ENCODE measurements around the gene TAF1B.

- TF ChIP-seq FOXM1 (IDR thresholded peaks at IDR 0.05; ENCODE audit: borderline replicate concordance, low read depth) (no peak), USF1 (IDR thresholded peaks at IDR 0.05) (no peak), EGR1 (IDR thresholded peaks at IDR 0.05) (no peak), YY1 (IDR thresholded peaks at IDR 0.05; ENCODE audit: low read depth) (no peak), MAX (IDR thresholded peaks at IDR 0.05) (no peak), EP300 (IDR thresholded peaks at IDR 0.05; ENCODE audit: borderline replicate concordance) (no peak), TAF1 (IDR thresholded peaks at IDR 0.05; ENCODE audit: low read depth) (no peak), RAD21 (IDR thresholded peaks at IDR 0.05; ENCODE audit: low read depth) (no peak), CREB1 (IDR thresholded peaks at IDR 0.05; ENCODE audit: low read depth) (no peak)
Measured at GRCh38 chr2:9808334-9809063, 34.8 kb upstream of the TAF1B start.

Measured in Ishikawa (cell line).